ENCODE data around the gene GSPT1.
A peak's percentile ranks its signal among the peaks of the same experiment; 100 is the strongest.
"Not testable (repeated sequence)": the region's sequence is repeated elsewhere in the genome, so short reads cannot be mapped to it uniquely, and the experiment has no call there.

GSPT1 gene
- total RNA-seq = 219 to 420 reads per million in 2 experiments

DNA sequence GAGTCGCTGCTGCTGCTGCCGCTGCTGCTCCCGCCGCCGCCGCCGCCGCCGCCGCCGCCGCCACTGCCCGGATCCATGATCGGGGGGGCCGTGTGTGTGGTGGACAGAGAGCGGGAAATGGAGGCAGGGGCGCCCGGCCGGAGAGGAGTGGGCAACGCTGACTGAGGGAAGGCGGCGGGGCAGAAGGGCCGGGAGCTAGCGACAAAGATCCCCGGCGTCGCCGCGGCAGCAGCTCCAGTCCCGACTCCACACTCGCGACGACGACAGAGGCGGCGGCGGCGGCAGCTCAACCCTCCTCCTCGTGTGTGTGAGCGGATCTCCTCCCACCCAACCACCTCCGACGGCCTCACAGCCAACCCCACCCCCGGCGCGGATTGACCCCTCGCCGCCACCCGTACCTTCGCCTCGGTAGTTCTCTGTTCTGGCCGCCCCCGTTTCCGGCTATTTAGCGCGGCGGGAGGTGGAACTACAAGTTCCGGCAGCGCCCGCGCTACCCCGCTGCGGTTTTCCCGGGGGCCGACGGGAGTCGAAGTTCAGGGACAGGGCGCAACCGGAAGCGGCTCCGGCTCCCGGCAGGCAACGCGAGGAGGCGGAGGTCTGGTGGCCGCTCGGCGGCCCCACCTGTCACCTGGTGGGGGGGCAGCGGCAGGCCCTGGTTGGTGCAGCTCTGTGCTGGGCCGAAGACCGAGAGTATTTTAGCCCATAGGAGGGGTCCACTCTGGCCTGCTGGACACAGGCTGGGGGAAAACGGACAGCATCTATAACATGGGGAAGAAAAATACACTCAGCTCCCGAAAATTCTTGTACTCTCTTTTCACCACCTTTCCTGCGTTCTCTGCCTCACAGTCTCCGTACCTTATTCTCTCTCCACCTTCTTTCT lies at the start of gene GSPT1:
GSPT1 (minus strand) TSS at position 313 of the 880 bp plus-strand sequence; CDS start at position 77, 236 bp downstream.
- peak; percentile 98 for DNase-seq (ENCODE audit: low read depth)

DNA sequence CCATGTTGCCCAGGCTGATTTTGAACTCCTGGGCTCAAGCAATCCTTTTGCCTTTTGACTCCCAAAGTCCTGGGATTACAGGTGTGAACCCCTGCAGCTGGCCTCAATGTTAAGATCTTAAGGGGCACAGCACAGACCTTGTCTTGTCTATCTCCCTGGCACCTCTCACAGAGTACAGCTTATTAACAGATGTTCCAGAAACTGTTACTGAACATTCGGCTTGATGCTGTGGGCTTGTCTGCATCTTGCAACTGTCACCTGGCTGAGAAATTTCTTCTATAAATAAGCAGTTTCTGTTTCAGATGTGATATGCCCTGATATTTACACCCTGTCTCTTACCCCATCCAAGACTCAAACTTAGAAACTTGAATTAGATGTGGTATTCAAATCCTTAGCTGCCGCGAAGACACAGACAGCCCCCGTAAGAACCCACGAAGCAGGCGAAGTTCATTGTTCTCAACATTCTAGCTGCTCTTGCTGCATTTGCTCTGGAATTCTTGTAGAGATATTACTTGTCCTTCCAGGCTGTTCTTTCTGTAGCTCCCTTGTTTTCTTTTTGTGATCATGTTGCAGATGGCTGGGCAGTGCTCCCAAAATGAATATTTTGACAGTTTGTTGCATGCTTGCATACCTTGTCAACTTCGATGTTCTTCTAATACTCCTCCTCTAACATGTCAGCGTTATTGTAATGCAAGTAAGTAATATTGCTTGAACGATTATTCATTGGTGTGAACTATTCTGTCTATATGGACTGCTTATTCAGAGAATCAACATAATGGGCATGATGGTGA lies 49.2 kb upstream of the GSPT1 start, which contains the start of gene TNFRSF17:
TNFRSF17 (plus strand) TSS at position 450 of the 791 bp plus-strand sequence; CDS start at position 565, 115 bp downstream.
- no peak for DNase-seq (ENCODE audit: low read depth)

- DNase-seq (ENCODE audit: low read depth) = no peak
These were observed 48.0 kb upstream of the GSPT1 start for GRCh38 chr16:11963706-11964105.

DNA sequence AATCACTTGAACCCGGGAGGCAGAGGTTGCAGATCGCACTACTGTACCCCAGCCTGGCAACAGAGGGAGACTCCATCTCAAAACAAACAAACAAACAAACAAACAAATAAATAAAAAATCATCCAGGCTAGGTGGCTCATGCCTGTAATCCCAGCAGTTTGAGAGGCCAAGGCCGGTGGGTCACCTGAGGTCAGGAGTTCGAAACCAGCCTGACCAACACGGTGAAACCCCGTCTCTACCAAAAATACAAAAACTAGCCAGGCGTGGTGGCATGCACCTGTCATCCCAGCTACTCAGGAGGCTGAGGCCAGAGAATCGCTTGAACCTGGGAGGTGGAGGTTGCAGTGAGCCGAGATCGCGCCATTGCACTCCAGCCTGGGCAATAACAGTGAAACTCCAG lies 47.2 kb upstream of the GSPT1 start:
- not testable (repeated sequence) for DNase-seq (ENCODE audit: low read depth)

DNA sequence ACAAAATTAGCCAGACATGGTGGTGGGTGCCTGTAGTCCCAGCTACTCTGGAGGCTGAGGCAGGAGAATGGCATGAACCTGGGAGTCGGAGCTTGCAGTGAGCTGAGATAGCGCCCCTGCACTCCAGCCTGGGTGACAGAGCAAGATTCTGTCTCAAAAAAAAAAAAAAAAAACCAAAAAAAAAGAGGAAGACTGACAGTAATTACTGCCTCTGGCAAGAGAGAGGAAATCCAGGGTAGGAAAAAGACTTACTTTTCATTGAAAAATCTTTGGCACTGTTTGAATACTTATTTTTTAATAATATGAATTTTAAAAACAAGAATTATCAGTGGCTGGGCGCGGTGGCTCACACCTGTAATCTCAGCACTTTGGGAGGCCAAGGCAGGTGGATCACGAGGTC lies 46.7 kb upstream of the GSPT1 start:
- not testable (repeated sequence) for DNase-seq (ENCODE audit: low read depth)

- no peak for DNase-seq (ENCODE audit: low read depth)
These were observed 42.0 kb upstream of the GSPT1 start for GRCh38 chr16:11957591-11958395.

DNA sequence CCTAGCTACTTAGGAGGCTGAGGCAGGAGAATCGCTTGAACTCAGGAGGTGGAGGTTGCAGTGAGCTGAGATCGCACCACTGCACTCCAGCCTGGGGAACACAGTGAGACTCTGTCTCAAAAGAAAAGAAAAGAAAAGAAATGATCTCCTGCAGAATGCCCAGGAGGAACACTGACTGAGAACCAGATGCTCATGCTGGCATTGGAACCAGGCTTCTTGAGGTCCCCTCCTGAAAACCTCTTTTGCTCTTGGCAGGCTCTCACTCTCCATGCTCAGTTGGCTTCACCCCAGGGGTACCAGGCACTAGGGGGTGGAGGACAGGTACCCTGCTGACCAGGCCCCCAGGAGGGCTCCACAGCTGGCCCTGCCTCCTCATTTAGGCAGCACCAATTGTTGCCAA lies 40.8 kb upstream of the GSPT1 start:
- no peak for DNase-seq (ENCODE audit: low read depth)

DNA sequence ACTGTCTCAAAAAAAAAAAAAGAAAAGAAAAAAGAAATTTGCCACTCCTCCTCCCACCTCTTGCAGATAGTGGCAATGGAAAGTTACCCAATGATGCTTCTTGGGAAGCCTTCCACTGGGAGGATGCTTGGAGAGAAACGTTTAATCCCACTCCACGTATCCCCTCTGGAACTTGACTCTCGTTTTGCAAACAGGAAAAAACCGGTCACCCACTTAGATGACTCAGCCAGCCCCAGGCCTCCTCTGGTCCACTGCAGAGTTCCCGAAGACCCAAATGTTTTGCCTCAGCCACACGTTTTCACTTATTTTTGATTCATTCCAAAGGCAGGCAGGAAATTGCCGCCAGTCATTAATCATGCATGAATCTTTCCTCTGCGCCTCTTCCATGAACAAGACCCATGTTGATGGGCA lies 40.0 kb upstream of the GSPT1 start:
- no peak for DNase-seq (ENCODE audit: low read depth)

DNA sequence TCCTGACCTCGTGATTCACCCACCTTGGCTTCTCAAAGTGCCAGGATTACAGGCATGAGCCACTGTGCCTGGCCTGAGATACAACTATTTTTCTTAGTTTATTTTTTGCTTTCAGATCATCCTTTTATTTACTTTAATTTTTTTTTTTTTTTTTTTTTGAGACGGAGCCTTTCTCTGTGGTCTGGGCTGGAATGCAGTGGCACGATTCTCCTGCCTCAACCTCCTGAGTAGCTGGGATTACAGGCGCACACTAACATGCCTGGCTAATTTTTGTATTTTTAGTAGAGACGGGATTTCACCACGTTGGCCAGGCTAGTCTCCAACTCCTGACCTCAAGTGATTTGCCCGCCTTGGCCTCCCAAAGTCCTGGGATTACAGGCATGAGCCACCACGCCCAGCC lies 37.8 kb upstream of the GSPT1 start:
- DNase-seq (ENCODE audit: low read depth) = not testable (repeated sequence)

- no peak for DNase-seq (ENCODE audit: low read depth)
These were observed 34.6 kb upstream of the GSPT1 start for GRCh38 chr16:11950388-11950787.

- DNase-seq (ENCODE audit: low read depth) = no peak
These were observed 33.8 kb upstream of the GSPT1 start for GRCh38 chr16:11949527-11949926.

- no peak for DNase-seq (ENCODE audit: low read depth)
These were observed 33.1 kb upstream of the GSPT1 start for GRCh38 chr16:11948819-11949218.

GRCh38 chr16:11946433-11946832 lies 30.7 kb upstream of the GSPT1 start:
- no peak for DNase-seq (ENCODE audit: low read depth)

DNA sequence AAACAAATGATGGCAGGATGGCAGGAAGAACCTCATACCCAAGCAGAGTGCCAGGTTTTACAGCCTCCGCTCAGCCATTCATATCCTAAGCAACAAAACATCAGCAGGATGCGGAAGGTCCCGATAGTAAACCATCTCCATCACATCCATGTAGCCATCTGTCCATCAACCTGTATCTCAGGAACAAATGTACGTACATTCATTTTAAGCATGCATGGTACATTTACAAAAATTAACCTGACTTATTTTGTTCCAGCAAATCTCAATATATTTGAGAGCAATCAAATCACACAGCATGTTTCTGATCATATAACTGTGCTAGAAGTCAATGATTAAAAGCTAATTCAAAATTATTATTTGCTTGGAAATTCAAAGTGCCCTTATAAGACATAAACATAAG lies 26.2 kb upstream of the GSPT1 start, which contains the start of gene NPIPB2:
NPIPB2 (minus strand) TSS at position 101 of the 400 bp plus-strand sequence; CDS start at position 101, 0 bp downstream.
- not testable (repeated sequence) for DNase-seq (ENCODE audit: low read depth)

DNA sequence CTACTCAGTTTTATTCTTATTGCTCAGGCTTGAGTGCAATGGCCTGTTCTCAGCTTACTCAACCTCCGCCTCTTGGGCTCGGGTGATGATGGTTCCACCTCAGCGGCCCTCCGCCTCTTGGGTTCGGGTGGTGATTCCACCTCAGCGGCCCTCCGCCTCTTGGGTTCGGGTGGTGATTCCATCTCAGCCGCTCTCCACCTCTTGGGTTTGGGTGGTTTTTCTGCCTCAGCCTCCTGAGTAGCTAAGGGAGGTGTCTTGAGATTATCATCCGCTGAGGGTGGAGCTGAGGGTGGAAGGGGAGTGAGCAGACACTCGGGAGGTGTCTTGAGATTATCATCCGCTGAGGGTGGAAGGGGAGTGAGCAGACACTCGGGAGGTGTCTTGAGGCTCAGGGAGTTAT lies 11.6 kb upstream of the GSPT1 start:
- DNase-seq (ENCODE audit: low read depth) = not testable (repeated sequence)

DNA sequence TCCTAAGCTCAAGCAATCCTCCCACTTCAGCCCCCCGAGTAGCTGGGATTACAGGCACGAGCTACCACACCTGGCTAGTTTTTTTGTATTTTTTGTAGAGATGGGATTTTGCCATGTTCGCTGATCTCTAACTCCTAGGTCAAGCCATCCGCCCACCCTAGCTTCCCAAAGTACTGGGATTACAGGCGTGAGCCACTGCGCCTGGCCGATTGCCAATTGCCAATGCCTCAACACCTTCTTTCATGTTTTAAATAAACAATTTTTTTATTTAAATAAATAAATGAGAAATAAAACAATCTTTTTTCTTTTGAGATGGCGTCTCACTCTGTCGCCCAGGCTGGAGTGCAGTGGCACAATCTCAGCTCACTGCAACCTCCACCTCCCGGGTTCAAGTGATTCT lies 8.3 kb upstream of the GSPT1 start:
- not testable (repeated sequence) for DNase-seq (ENCODE audit: low read depth)

DNA sequence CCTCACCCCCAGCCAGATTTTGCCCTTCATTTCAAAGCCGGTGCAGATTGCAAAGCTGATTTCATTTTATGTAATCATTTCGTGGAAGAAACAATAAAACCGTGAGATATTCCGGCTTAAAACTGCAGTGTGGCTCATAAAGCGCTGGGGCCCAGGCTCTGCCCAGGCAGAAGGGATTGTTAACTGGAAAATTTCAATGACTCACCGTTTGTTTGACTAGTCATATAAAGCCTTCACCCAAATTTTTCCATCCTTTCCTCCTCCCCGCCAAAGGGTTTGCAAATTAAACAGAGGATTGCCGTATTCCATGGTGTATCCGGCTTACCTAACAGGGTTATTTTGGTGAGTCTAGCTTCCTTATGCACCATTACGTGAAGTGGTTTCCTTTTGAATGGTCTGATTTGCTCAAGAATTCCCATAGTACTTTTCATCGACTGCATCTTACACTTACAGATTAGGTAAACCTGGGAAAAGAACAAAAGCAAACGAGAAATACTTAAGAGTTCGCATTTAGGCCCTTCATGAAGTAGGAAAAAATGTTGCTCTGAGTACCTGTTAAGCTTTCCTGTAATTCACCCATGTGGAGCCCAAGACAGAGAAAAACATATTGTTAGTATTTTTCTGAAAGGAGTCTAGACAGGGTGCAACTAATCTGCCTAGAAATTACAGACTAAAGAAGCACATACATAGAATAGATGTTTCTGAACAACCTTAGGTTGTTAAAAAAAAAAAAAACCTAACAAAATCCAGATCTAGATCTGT lies 949 bp upstream of the GSPT1 start:
- DNase-seq (ENCODE audit: low read depth) = no peak

DNA sequence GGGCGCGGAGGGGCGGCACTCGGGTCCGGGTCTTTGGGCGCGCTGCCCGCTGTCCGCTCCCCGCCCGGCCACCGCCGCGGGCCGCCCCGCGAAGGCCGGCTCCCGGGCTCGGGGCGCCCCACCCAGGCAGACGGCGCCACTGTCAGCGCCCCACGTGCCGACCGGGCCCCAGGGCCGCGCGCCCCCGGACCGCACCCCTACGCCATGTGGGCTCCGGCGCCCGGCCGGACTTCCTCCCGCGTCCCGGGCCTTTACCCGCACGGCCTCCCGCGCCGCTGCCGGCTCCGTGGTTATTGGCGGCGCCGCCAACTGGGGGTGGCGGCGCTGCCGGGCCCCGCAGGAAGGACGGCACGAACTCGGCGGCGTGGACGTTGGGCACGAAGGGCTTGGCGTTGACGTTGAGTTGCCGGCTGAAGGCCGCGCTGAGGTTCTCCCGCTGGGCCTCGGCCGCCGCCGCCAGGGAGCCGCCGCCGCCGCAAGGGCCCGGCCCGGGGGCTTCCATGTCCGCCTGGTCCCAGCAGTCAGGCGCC lies 577 bp downstream of the GSPT1 start:
- peak; percentile 10 for DNase-seq (ENCODE audit: low read depth)

GRCh38 chr16:11914210-11915113 lies 1.3 kb downstream of the GSPT1 start:
- DNase-seq (ENCODE audit: low read depth) = peak; percentile 5

Measured in T follicular helper cell (primary cell).